GM19468 (cell line): ENCODE data around the gene ST8SIA1.
"Not testable (repeated sequence)": the region's sequence is repeated elsewhere in the genome, so short reads cannot be mapped to it uniquely, and the experiment has no call there.

ENCODE experiments used
- ATAC-seq: cut with Tn5 transposase; IDR thresholded peaks from one replicate; pipeline ENCODE4 v1.9.1; 2021; ENCODE audit warnings: mild to moderate bottlenecking, moderate library complexity, moderate number of reproducible peaks; ENCODE audit not compliant: unreplicated experiment; ENCODE audit errors: extremely low read depth

ST8SIA1 gene

GRCh38 chr12:22202847-22203246 is 131.7 kb downstream of the ST8SIA1 start:
- ATAC-seq: no peak

GRCh38 chr12:22201101-22201500 is 133.4 kb downstream of the ST8SIA1 start:
- ATAC-seq: no peak

GRCh38 chr12:22196236-22196635 is 138.3 kb downstream of the ST8SIA1 start:
- ATAC-seq: no peak

GRCh38 chr12:22190969-22191368 is 143.5 kb downstream of the ST8SIA1 start:
- ATAC-seq: no peak

GRCh38 chr12:22188431-22188830 is 146.1 kb downstream of the ST8SIA1 start:
- ATAC-seq: no peak

GRCh38 chr12:22180705-22181104 is 153.8 kb downstream of the ST8SIA1 start:
- no peak for ATAC-seq

GRCh38 chr12:22173177-22173576 is 161.3 kb downstream of the ST8SIA1 start:
- no peak for ATAC-seq

- no peak for ATAC-seq
Observed at GRCh38 chr12:22172501-22172900, 162.0 kb downstream of the ST8SIA1 start.

GRCh38 chr12:22169376-22169775 is 165.1 kb downstream of the ST8SIA1 start:
- ATAC-seq: no peak

- ATAC-seq: no peak
Observed at GRCh38 chr12:22164139-22164538, 170.4 kb downstream of the ST8SIA1 start.

GRCh38 chr12:22163594-22163993 is 170.9 kb downstream of the ST8SIA1 start:
- ATAC-seq: no peak

GRCh38 chr12:22160396-22161003 is 174.0 kb downstream of the ST8SIA1 start:
- ATAC-seq: no peak

GRCh38 chr12:22149286-22149685 is 185.2 kb downstream of the ST8SIA1 start:
- ATAC-seq: not testable (repeated sequence)

GRCh38 chr12:22146686-22147085 is 187.8 kb downstream of the ST8SIA1 start:
- not testable (repeated sequence) for ATAC-seq
